ENCODE measurements around the gene CNDP2.
A peak's percentile ranks its signal among the peaks of the same experiment; 100 is the strongest.

The CNDP2 gene

GRCh38 chr18:74472312-74472711 is 23.9 kb upstream of the CNDP2 start:
- H3K4me3 ChIP-seq (ENCODE audit: low read depth, low read length), result no peak overlapping the region
- TF ChIP-seq CTCF (conservative IDR thresholded peaks at IDR 0.05; ENCODE audit: low read depth, low read length), result no peak
- DNase-seq (ENCODE audit: low read depth), result no peak

GRCh38 chr18:74473976-74474640 is 22.1 kb upstream of the CNDP2 start:
- DNase-seq (ENCODE audit: low read depth), result no peak
- H3K4me3 ChIP-seq (ENCODE audit: low read depth, low read length), result no peak overlapping the region
- no peak for TF ChIP-seq CTCF (conservative IDR thresholded peaks at IDR 0.05; ENCODE audit: low read depth, low read length)

- TF ChIP-seq CTCF (conservative IDR thresholded peaks at IDR 0.05; ENCODE audit: low read depth, low read length), result peak; percentile 83
- peak; percentile 39 for DNase-seq (ENCODE audit: low read depth)
- no peak overlapping the region for H3K4me3 ChIP-seq (ENCODE audit: low read depth, low read length)
Observed at GRCh38 chr18:74476140-74476539, 20.0 kb upstream of the CNDP2 start.

GRCh38 chr18:74477771-74478170 is 18.4 kb upstream of the CNDP2 start:
- H3K4me3 ChIP-seq (ENCODE audit: low read depth, low read length), result no peak overlapping the region
- no peak for TF ChIP-seq CTCF (conservative IDR thresholded peaks at IDR 0.05; ENCODE audit: low read depth, low read length)
- no peak for DNase-seq (ENCODE audit: low read depth)

- H3K4me3 ChIP-seq (ENCODE audit: low read depth, low read length), result no peak overlapping the region
- no peak for DNase-seq (ENCODE audit: low read depth)
- no peak for TF ChIP-seq CTCF (conservative IDR thresholded peaks at IDR 0.05; ENCODE audit: low read depth, low read length)
Observed at GRCh38 chr18:74478316-74478715, 17.8 kb upstream of the CNDP2 start.

GRCh38 chr18:74478880-74479279 is 17.3 kb upstream of the CNDP2 start:
- no peak for DNase-seq (ENCODE audit: low read depth)
- no peak overlapping the region for H3K4me3 ChIP-seq (ENCODE audit: low read depth, low read length)
- TF ChIP-seq CTCF (conservative IDR thresholded peaks at IDR 0.05; ENCODE audit: low read depth, low read length), result no peak

- TF ChIP-seq CTCF (conservative IDR thresholded peaks at IDR 0.05; ENCODE audit: low read depth, low read length), result no peak
- no peak for DNase-seq (ENCODE audit: low read depth)
Observed at GRCh38 chr18:74479486-74480148, 16.5 kb upstream of the CNDP2 start.

More at GRCh38 chr18:74479486-74480148, 16.5 kb upstream of the CNDP2 start:
- no peak overlapping the region for H3K4me3 ChIP-seq (ENCODE audit: low read depth, low read length)

All from choroid plexus epithelial cell (primary cell).